Mucosa of rectum (tissue), 2 donors: ENCODE measurements around the gene GLB1L3.

Source experiments
- H3K27ac ChIP-seq, 2 donors: one replicate each; pipeline ENCODE4 v1.7.0; 2013; ENCODE audit warnings: inconsistent platforms in 2 of 2, low read depth in 2 of 2, low read length in 2 of 2
- H3K27me3 ChIP-seq, 2 donors: one replicate each; pipeline ENCODE4 v1.7.0; 2013; ENCODE audit warnings: low read length in 2 of 2; ENCODE audit not compliant: control insufficient read depth in 2 of 2, insufficient read depth in 2 of 2
- H3K36me3 ChIP-seq, 2 donors: one replicate each; pipeline ENCODE4 v1.7.0; 2013; ENCODE audit warnings: low read length in 2 of 2; ENCODE audit not compliant: control insufficient read depth in 2 of 2, insufficient read depth in 2 of 2
- H3K4me1 ChIP-seq, 2 donors: one replicate each; pipeline ENCODE4 v1.7.0; 2013; ENCODE audit warnings: low read length in 2 of 2, mild to moderate bottlenecking in 1 of 2; ENCODE audit not compliant: control insufficient read depth in 2 of 2, insufficient read depth in 2 of 2
- H3K4me3 ChIP-seq, 2 donors: one replicate each; pipeline ENCODE4 v1.7.0; 2013; ENCODE audit warnings: low read length in 2 of 2
- H3K9ac ChIP-seq, 2 donors: one replicate each; pipeline ENCODE4 v1.7.0; 2013; ENCODE audit warnings: low read length in 2 of 2, low read depth in 1 of 2, mild to moderate bottlenecking in 1 of 2
- H3K9me3 ChIP-seq, 2 donors: one replicate each; pipeline ENCODE4 v1.7.0; 2013; ENCODE audit warnings: low read length in 2 of 2; ENCODE audit not compliant: control insufficient read depth in 2 of 2
- donor health status: healthy.
- donor health status: Normal muscosa, but diverticular disease.

Gene GLB1L3

DNA sequence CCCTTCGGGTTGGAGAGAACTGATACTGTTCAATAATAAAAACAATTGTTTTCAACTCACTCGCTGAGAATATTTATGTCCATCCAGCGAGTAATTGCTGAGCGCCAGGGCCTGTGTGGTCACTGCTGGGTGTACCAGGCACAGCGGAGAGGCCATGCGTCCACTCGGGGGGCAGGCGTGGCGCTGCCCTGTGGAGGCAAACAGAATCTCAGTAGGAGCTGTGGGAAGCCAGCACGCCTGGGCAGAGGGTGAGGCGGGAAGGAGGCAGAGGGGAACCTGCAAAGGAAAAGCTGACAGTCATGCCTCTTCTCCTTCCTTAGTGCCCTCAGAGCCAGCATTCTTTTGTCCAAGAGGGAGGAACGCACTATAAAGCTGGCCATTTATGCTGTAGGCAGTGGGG lies 11.4 kb downstream of the GLB1L3 start:
- Histone ChIP-seq H3K9ac (no peak overlapping the region), H3K9me3 (no peaks in the 10 kb centered on the region), H3K27me3 (peaks cover 0 to 4% of the 10 kb centered on the region in 2 donors), H3K27ac (no peak overlapping the region), H3K4me3 (no peak overlapping the region), H3K4me1 (no peaks in the 10 kb centered on the region), H3K36me3 (no peaks in the 10 kb centered on the region)

DNA sequence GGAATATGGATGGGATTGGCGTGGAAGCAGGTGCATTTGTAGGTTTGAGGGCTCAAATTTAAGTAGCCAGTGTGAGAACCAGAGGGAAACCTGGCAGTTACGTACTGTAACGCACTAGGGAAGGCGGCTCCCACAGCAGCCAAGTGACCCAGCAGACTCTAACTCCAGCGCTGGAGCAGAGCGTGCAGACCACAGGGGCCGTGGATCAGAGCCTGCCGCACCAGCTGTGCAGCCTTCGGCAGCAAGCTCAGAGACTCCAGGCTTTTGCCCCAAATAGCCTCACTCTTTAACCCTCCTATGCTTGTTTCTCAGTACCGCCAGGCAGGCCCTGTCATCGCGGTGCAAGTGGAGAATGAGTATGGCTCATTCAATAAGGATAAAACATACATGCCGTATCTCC lies 12.3 kb downstream of the GLB1L3 start:
- no peaks in the 10 kb centered on the region for H3K4me1 ChIP-seq
- H3K9ac ChIP-seq: no peak overlapping the region
- H3K27me3 ChIP-seq: peaks cover 3 to 4% of the 10 kb centered on the region in 2 donors
- no peak overlapping the region for H3K27ac ChIP-seq
- no peaks in the 10 kb centered on the region for H3K9me3 ChIP-seq
- H3K4me3 ChIP-seq: no peak overlapping the region
- H3K36me3 ChIP-seq: no peaks in the 10 kb centered on the region

DNA sequence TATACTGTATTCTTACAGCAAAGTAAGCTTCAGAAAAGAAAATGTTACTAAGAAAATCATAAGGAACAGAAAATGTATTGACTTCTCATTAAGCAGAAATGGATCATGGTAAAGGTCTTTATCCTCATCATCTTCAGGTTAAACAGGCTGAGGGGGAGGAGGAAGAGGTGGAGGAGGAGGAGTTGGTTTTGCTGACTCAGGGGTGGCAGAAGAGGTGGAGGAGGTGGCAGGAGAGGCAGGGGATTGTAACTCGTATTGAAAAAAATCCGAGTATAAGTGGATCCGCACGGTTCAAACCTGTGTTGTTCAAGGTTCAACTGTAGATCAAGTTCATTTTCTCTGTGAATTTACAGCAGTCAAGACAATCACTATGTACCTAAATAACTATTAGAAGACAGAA lies 13.0 kb downstream of the GLB1L3 start:
- H3K27ac ChIP-seq: no peak overlapping the region
- no peaks in the 10 kb centered on the region for H3K9me3 ChIP-seq
- peaks cover 0 to 3% of the 10 kb centered on the region in 2 donors for H3K27me3 ChIP-seq
- no peaks in the 10 kb centered on the region for H3K36me3 ChIP-seq
- no peaks in the 10 kb centered on the region for H3K4me1 ChIP-seq
- H3K4me3 ChIP-seq: no peak overlapping the region
- no peak overlapping the region for H3K9ac ChIP-seq

DNA sequence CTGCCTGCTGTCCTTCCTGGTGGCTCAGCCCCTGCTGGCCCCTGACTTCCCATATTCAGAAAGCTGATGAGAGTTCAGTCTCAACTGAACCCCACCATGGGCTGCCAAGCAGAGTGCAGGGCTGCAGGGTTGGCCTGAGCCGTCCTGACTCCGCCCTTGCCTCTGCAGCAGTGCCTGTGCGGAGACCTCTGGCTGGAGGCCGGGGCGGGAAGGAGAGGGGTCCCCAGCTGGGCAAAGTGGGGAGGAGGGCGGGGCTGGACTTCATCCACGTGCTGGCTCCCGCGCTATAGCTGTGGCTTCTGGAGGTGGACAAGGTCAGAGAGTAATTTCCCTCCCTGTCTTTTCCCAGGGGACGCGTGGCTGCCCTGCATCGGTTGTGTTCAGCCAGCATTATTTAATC lies 13.6 kb downstream of the GLB1L3 start:
- Histone ChIP-seq H3K36me3 (no peaks in the 10 kb centered on the region), H3K9me3 (no peaks in the 10 kb centered on the region), H3K4me3 (no peak overlapping the region), H3K4me1 (no peaks in the 10 kb centered on the region), H3K9ac (no peak overlapping the region), H3K27me3 (peaks cover 0 to 3% of the 10 kb centered on the region in 2 donors), H3K27ac (no peak overlapping the region)

DNA sequence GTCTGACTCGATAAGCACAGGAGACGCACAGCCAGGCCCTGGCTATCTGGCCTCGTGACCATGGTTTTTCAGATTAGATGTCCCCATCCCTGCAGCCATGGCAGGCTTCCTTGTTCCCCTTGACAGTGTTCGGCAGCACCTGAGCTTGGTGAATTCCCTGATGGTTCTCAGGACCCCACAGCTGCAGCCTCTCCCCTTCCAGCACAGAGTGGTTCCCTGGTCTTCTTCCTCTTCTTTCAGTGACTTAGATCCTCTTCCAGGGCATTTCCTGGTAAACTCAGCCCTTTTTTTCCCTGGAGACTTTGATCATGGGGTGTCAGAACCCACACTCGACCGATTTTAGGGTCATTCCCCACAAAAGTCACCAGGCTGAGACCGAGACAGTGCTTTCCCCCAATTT lies 14.5 kb downstream of the GLB1L3 start:
- H3K9ac ChIP-seq: no peak overlapping the region
- H3K27me3 ChIP-seq: peaks cover 0 to 3% of the 10 kb centered on the region in 2 donors
- no peak overlapping the region for H3K27ac ChIP-seq
- no peaks in the 10 kb centered on the region for H3K36me3 ChIP-seq
- no peaks in the 10 kb centered on the region for H3K9me3 ChIP-seq
- H3K4me3 ChIP-seq: no peak overlapping the region
- no peaks in the 10 kb centered on the region for H3K4me1 ChIP-seq

DNA sequence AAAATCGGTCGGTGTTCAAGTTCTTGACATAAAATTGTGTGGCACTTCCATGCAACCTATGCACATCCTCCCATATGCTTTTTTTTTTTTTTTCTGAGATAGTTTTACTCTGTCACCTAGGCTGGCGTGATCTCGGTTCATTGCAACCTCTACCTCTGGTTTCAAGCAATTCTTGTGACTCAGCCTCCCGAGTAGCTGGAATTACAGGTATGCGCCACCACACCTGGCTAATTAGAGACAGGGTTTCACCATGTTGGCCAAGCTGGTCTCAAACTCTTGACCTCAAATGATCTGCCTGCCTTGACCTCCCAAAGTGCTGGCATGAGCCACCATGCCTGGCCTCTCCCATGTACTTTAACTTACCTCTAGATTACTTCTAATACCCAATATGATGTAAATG lies 15.0 kb downstream of the GLB1L3 start:
- peaks cover 0 to 3% of the 10 kb centered on the region in 2 donors for H3K27me3 ChIP-seq
- no peak overlapping the region for H3K27ac ChIP-seq
- H3K9me3 ChIP-seq: no peaks in the 10 kb centered on the region
- H3K36me3 ChIP-seq: no peaks in the 10 kb centered on the region
- no peak overlapping the region for H3K9ac ChIP-seq
- H3K4me3 ChIP-seq: no peak overlapping the region
- no peaks in the 10 kb centered on the region for H3K4me1 ChIP-seq

DNA sequence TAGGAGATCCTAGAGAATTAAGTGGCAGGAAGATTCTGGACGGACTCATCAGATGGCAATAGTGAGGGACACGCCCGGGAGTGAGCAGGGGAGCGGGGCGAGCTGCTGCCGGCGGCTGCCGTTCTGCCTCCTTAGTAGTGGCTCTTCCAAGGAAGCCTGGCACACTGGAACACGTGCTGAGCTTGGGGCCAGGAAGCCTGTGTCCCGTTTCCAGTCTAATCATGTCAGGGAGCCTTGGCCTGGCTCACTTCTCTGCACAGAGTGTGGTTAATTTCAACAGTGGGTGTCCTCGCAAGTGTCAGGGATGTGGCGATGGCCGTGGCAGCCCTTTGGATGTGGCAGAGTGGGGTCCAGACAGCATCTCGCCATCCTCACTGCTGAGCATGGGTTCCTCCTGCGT lies 16.5 kb downstream of the GLB1L3 start:
- H3K27ac ChIP-seq: no peak overlapping the region
- no peak overlapping the region for H3K9ac ChIP-seq
- no peak overlapping the region for H3K4me3 ChIP-seq
- H3K36me3 ChIP-seq: no peaks in the 10 kb centered on the region
- no peaks in the 10 kb centered on the region for H3K4me1 ChIP-seq
- H3K9me3 ChIP-seq: no peaks in the 10 kb centered on the region
- peaks cover 0 to 3% of the 10 kb centered on the region in 2 donors for H3K27me3 ChIP-seq

DNA sequence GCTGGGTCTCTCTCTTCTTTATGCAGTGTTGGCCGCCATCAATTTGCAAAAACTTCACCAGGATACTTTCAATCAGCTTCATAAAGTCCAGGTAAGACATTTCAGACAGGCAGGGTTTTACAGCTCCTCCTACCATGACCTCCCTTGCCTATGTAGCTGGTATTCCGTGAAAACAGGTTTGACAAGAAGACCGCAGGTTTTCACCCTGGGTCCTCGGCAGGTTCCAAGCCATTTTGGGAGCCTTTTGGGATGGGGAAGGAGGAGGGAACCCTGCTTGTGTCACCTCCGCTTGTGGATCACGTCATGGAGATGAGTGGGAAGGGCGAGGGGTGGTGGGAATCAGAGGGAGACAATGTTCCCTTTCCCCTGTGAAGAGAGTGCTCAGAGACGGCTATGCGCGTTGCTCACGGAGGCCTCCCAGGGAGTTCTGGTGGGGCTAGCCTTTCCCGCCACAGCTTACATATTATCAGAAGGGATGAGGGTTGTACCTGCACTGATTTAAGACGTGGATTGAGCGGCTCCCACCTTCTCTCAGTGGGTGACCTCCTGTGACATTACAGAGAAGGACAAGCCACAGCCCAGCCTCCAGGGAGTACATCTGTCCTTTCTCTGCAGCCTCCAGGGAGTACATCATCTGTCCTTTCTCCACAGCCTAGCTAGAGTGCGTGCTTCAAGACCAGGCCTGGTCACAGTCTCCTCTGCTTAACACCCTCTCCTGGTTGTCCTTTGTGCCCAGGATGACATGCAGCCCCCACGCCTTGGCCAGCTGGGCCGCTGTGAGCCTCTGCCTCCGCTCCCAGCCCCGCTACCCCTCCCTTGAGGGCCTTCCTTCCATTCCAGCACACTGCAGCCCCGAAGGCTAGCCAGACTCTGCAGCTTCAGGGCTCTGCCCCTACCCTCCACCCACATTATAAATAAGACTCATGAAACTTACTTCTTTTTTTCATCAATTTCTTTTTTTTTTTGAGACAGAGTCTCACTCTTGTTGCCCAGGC lies 17.2 kb downstream of the GLB1L3 start:
- no peaks in the 10 kb centered on the region for H3K4me1 ChIP-seq
- H3K36me3 ChIP-seq: no peaks in the 10 kb centered on the region
- H3K4me3 ChIP-seq: no peak overlapping the region
- peaks cover 0 to 3% of the 10 kb centered on the region in 2 donors for H3K27me3 ChIP-seq
- H3K9ac ChIP-seq: no peak overlapping the region
- no peak overlapping the region for H3K27ac ChIP-seq
- no peaks in the 10 kb centered on the region for H3K9me3 ChIP-seq

DNA sequence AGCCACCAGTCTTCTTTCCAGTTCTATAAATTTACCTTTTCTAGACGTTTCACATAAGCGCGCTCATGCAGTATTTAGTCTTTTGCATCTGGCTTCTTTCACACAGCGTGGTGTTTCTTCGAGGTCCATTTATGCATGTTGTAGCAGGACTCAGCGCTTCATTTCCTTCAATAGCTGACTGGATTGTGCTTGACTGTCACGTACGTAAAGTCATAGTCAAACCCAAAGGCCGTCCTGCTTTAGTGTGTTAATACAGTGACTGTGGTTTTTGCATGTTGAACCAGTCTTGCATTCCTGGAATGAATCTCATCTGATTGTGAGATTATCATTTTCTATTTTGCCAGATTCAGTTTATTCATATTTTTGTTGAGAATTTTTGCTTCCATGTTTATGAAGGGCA lies 18.5 kb downstream of the GLB1L3 start:
- Histone ChIP-seq H3K9ac (no peak overlapping the region), H3K27ac (no peak overlapping the region), H3K9me3 (no peaks in the 10 kb centered on the region), H3K27me3 (peaks cover 0 to 3% of the 10 kb centered on the region in 2 donors), H3K4me3 (no peak overlapping the region), H3K4me1 (no peaks in the 10 kb centered on the region), H3K36me3 (no peaks in the 10 kb centered on the region)

DNA sequence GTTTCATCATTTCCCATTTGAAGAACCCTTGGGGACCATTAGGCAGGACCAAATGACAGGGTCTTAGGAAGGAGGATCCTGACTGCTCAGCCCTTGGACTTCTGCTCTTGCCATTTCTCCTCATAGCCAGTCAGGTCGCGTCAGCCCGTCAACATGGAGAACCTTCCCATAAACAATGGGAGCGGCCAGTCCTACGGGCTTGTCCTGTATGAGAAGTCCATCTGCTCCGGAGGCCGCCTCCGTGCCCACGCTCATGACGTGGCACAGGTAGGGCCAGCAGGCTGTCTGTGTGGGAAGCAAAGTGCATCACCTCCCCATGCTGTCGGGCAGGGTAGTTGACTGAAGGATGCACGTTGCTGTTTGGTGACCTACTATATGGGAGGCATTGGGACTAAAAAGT lies 36.0 kb downstream of the GLB1L3 start:
- H3K9ac ChIP-seq: no peak overlapping the region
- H3K27me3 ChIP-seq: no peaks in the 10 kb centered on the region
- H3K4me3 ChIP-seq: no peak overlapping the region
- H3K4me1 ChIP-seq: no peaks in the 10 kb centered on the region
- H3K9me3 ChIP-seq: no peaks in the 10 kb centered on the region
- H3K36me3 ChIP-seq: no peaks in the 10 kb centered on the region
- H3K27ac ChIP-seq: no peak overlapping the region
